ENCODE results near the gene RERE. TPM values are rescaled to one million over a fixed set of nuclear protein-coding genes. Genes with fewer than 3 reads are reported as not detected.

RERE gene
- total RNA-seq, 1 experiment from 2014 or later = 217 TPM

DNA sequence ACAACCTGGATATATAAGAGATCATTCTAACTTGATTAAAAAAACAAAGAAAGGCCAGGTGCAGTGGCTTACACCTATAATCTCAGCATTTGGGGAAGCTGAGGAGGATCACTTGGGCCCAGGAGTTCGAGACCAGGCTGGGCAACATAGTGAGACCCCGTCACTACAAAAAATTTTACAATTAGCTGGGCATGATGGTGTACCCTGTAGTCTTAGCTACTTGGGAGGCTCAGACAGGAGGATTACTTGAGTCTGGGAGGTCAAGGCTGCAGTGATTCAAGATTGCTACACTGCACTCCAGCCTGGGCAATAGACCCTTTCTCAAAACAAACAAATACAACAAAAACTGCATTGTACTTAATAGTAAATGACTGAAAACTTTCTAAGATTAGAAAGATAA is 330.2 kb downstream of the RERE start:
- CTCF ChIA-PET = no interaction called here
- H3K27me3 ChIP-seq (ENCODE audit: control insufficient read depth, insufficient read depth, low read length) = no peaks in the 10 kb centered on the region
- no peaks in the 10 kb centered on the region for H3K9me3 ChIP-seq (ENCODE audit: control insufficient read depth, insufficient read depth, low read depth, low read length)
- H3K4me3 ChIP-seq (ENCODE audit: low read depth in 2 of 2, low read length in 2 of 2) = no peak overlapping the region
- POLR2A ChIA-PET = no interaction called here
- no peaks in the 10 kb centered on the region for H3K36me3 ChIP-seq (ENCODE audit: control insufficient read depth, insufficient read depth, low read length)
- no peaks in the 10 kb centered on the region; the same call in 1 of the 2 replicates for H3K4me1 ChIP-seq (ENCODE audit: control insufficient read depth, insufficient read depth, low read length)
- no peak for DNase-seq (ENCODE audit: low read depth, low spot score)
- in situ Hi-C loops (cut with HindIII; ENCODE audit: low pct_unique_long_range_greater_than_20kb, low sequenced_read_pairs) = no loop called here
- TF ChIP-seq, protein P1, sequence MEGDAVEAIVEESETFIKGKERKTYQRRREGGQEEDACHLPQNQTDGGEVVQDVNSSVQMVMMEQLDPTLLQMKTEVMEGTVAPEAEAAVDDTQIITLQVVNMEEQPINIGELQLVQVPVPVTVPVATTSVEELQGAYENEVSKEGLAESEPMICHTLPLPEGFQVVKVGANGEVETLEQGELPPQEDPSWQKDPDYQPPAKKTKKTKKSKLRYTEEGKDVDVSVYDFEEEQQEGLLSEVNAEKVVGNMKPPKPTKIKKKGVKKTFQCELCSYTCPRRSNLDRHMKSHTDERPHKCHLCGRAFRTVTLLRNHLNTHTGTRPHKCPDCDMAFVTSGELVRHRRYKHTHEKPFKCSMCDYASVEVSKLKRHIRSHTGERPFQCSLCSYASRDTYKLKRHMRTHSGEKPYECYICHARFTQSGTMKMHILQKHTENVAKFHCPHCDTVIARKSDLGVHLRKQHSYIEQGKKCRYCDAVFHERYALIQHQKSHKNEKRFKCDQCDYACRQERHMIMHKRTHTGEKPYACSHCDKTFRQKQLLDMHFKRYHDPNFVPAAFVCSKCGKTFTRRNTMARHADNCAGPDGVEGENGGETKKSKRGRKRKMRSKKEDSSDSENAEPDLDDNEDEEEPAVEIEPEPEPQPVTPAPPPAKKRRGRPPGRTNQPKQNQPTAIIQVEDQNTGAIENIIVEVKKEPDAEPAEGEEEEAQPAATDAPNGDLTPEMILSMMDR (IDR thresholded peaks at IDR 0.05) = no peak
- TF ChIP-seq SIN3A (IDR thresholded peaks at IDR 0.05; ENCODE audit: borderline replicate concordance, insufficient read depth, low read depth, low read length) = no peak
- no peak for TF ChIP-seq POLR2AphosphoS5 (IDR thresholded peaks at IDR 0.05; ENCODE audit: low read depth, low read length)
- no peak for TF ChIP-seq TCF7L2 (IDR thresholded peaks at IDR 0.05; ENCODE audit: low read depth, low read length)
- TF ChIP-seq, protein P2, sequence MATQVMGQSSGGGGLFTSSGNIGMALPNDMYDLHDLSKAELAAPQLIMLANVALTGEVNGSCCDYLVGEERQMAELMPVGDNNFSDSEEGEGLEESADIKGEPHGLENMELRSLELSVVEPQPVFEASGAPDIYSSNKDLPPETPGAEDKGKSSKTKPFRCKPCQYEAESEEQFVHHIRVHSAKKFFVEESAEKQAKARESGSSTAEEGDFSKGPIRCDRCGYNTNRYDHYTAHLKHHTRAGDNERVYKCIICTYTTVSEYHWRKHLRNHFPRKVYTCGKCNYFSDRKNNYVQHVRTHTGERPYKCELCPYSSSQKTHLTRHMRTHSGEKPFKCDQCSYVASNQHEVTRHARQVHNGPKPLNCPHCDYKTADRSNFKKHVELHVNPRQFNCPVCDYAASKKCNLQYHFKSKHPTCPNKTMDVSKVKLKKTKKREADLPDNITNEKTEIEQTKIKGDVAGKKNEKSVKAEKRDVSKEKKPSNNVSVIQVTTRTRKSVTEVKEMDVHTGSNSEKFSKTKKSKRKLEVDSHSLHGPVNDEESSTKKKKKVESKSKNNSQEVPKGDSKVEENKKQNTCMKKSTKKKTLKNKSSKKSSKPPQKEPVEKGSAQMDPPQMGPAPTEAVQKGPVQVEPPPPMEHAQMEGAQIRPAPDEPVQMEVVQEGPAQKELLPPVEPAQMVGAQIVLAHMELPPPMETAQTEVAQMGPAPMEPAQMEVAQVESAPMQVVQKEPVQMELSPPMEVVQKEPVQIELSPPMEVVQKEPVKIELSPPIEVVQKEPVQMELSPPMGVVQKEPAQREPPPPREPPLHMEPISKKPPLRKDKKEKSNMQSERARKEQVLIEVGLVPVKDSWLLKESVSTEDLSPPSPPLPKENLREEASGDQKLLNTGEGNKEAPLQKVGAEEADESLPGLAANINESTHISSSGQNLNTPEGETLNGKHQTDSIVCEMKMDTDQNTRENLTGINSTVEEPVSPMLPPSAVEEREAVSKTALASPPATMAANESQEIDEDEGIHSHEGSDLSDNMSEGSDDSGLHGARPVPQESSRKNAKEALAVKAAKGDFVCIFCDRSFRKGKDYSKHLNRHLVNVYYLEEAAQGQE (IDR thresholded peaks at IDR 0.05; ENCODE audit: insufficient read depth in 1 of 2, low read depth in 2 of 2, low read length in 1 of 2) = no peak
- intact Hi-C loops (cut with micrococcal nuclease; ENCODE audit: unreplicated experiment) = no loop called here
- no TSS peak for BruUV-seq (replicated peaks)
- no peak for ATAC-seq
- H3K27ac ChIP-seq (ENCODE audit: low read length) = no peak overlapping the region

DNA sequence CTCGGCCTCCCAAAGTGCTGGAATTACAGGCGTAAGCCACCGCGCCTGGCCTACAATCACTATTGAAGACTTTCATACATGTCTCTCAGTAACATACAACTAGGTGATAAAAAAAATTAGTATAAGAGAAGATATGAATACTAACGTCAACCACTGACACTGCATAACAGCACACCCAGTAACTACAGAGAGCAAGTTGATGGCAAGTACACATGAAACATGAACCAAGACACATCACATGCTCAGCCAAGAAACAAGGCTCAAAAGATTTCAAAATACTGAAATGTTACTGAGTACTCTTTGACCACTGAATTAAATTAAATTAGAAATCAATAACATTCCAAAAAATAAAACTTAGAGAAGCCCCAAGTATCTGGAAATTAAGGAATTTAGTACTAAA is 331.4 kb downstream of the RERE start:
- Histone ChIP-seq H3K9me3 (ENCODE audit: control insufficient read depth, insufficient read depth, low read depth, low read length) (no peaks in the 10 kb centered on the region), H3K4me1 (ENCODE audit: control insufficient read depth, insufficient read depth, low read length) (no peaks in the 10 kb centered on the region; the same call in 1 of the 2 replicates), H3K4me3 (ENCODE audit: low read depth in 2 of 2, low read length in 2 of 2) (no peak overlapping the region), H3K27ac (ENCODE audit: low read length) (no peak overlapping the region), H3K36me3 (ENCODE audit: control insufficient read depth, insufficient read depth, low read length) (no peaks in the 10 kb centered on the region), H3K27me3 (ENCODE audit: control insufficient read depth, insufficient read depth, low read length) (no peaks in the 10 kb centered on the region)
- in situ Hi-C loops (cut with HindIII; ENCODE audit: low pct_unique_long_range_greater_than_20kb, low sequenced_read_pairs) (no loop called here), intact Hi-C loops (cut with micrococcal nuclease; ENCODE audit: unreplicated experiment) (no loop called here)
- TF ChIP-seq SIN3A (IDR thresholded peaks at IDR 0.05; ENCODE audit: borderline replicate concordance, insufficient read depth, low read depth, low read length) (no peak), POLR2AphosphoS5 (IDR thresholded peaks at IDR 0.05; ENCODE audit: low read depth, low read length) (no peak), TCF7L2 (IDR thresholded peaks at IDR 0.05; ENCODE audit: low read depth, low read length) (no peak)
- TF ChIP-seq, protein P1 (IDR thresholded peaks at IDR 0.05) = no peak
- ATAC-seq = no peak
- no peak for DNase-seq (ENCODE audit: low read depth, low spot score)
- ChIA-PET CTCF (no interaction called here), POLR2A (no interaction called here)
- no TSS peak for BruUV-seq (replicated peaks)

Measured in Panc1 (cell line).